PC-3 (cell line): ENCODE measurements around the gene KANK3. TPM values are rescaled to one million over a fixed set of nuclear protein-coding genes. Genes with fewer than 3 reads are reported as not detected.

ENCODE experiments used
- ATAC-seq: fragments of 200-7000 bp; cut with Tn5 transposase; 2 replicates; pipeline ENCODE4 v1.9.1; 2020; ENCODE audit warnings: mild to moderate bottlenecking, moderate library complexity
- BruUV-seq: library from RNA; stranded (reverse); fragments of 400-500 nt; replicated peaks from 2 replicates; lab custom pipeline; 2021; lab: Mats Ljungman, UMichigan
- CTCF ChIA-PET: fragments of 300-600 bp; sonication (Branson Sonifier 250); formaldehyde crosslinking; loops from one replicate; lab custom pipeline; 2022; ENCODE audit warnings: antibody characterized with exemption; lab: Charles Lee
- POLR2A ChIA-PET: fragments of 300-600 bp; sonication (Branson Sonifier 250); formaldehyde crosslinking; loops from one replicate; lab custom pipeline; 2022; ENCODE audit warnings: antibody characterized with exemption; ENCODE audit not compliant: unreplicated experiment; lab: Charles Lee
- DNase-seq: peaks from one replicate; pipeline ENCODE4 v3.0.0-alpha.2; 2015
- H2AFZ ChIP-seq: fragments of 300-600 bp; sonication (generic); 2 replicates; pipeline ENCODE4 v1.6.0; 2016; ENCODE audit warnings: antibody characterized with exemption, low read length
- H3F3A ChIP-seq: fragments of 300-600 bp; sonication (generic); one replicate; pipeline ENCODE4 v1.6.0; 2017; ENCODE audit warnings: antibody characterized with exemption, low read length, control low read depth, mild to moderate bottlenecking; ENCODE audit not compliant: unreplicated experiment
- H3K27ac ChIP-seq: fragments of 300-600 bp; sonication (generic); 2 replicates; pipeline ENCODE4 v1.5.1; 2016; ENCODE audit warnings: mild to moderate bottlenecking, low read length
- H3K27me3 ChIP-seq: fragments of 300-600 bp; sonication (generic); 2 replicates; pipeline ENCODE4 v1.6.1; 2016; ENCODE audit warnings: low read length, mixed read lengths
- H3K36me3 ChIP-seq: fragments of 300-600 bp; sonication (generic); 2 replicates; pipeline ENCODE4 v1.6.1; 2016; ENCODE audit warnings: low read depth, mixed run types, low read length, mixed read lengths
- H3K4me1 ChIP-seq: fragments of 300-600 bp; sonication (generic); 2 replicates; pipeline ENCODE4 v1.5.1; 2016; ENCODE audit warnings: low read length; ENCODE audit not compliant: insufficient read depth
- H3K4me2 ChIP-seq: fragments of 300-600 bp; sonication (generic); 2 replicates; pipeline ENCODE4 v1.6.0; 2016; ENCODE audit warnings: low read length
- H3K4me3 ChIP-seq: fragments of 300-600 bp; sonication (generic); 2 replicates; pipeline ENCODE4 v1.5.1; 2016; ENCODE audit warnings: mild to moderate bottlenecking, low read length, mixed read lengths
- H3K79me2 ChIP-seq: fragments of 300-600 bp; sonication (generic); 2 replicates; pipeline ENCODE4 v1.6.1; 2017; ENCODE audit warnings: low read length, mixed read lengths
- H3K9ac ChIP-seq: fragments of 300-600 bp; sonication (generic); 2 replicates; pipeline ENCODE4 v1.6.0; 2016; ENCODE audit warnings: mild to moderate bottlenecking, low read length
- H3K9me2 ChIP-seq: fragments of 300-600 bp; sonication (generic); replicated peaks from 2 replicates; pipeline ENCODE4 v1.6.1; 2016; ENCODE audit warnings: mixed run types, low read length, mixed read lengths
- H3K9me3 ChIP-seq: fragments of 300-600 bp; sonication (generic); 2 replicates; pipeline ENCODE4 v1.6.1; 2016; ENCODE audit warnings: low read length, mixed read lengths
- H4K20me1 ChIP-seq: fragments of 300-600 bp; sonication (generic); 2 replicates; pipeline ENCODE4 v1.6.1; 2016; ENCODE audit warnings: low read length, mixed read lengths
- CTCF ChIP-seq: fragments of 300-600 bp; sonication (generic); conservative IDR thresholded peaks from 2 replicates; pipeline ENCODE4 v1.5.1; 2017; ENCODE audit warnings: antibody characterized with exemption, low read depth, mild to moderate bottlenecking, low read length
- EZH2 ChIP-seq: fragments of 300-600 bp; sonication (generic); IDR thresholded peaks from one replicate; pipeline ENCODE4 v1.6.1; 2017; ENCODE audit warnings: antibody characterized with exemption, mild to moderate bottlenecking, low read length; ENCODE audit not compliant: unreplicated experiment
- EZH2phosphoT487 ChIP-seq: fragments of 300-600 bp; sonication (generic); IDR thresholded peaks from 2 replicates; pipeline ENCODE4 v1.6.1; 2018; ENCODE audit warnings: mild to moderate bottlenecking, antibody characterized with exemption, low read length, borderline replicate concordance
- intact Hi-C: fragments of 100-400 bp; cut with micrococcal nuclease; formaldehyde crosslinking; loops from 2 replicates; pipeline ENCODE4 v1.9.0; 2023
- total RNA-seq: library from RNA; depleted of rRNA; stranded (reverse); fragments of >200 nt; gene quantifications from 2 replicates; pipeline ENCODE4 v1.2.3, GENCODE V29; 2014

Gene KANK3
- total RNA-seq, 1 experiment from 2014 or later = 0.87 TPM

GRCh38 chr19:8337728-8338127, 5.3 kb downstream of the KANK3 start:
- Histone ChIP-seq H3K27ac (no peak overlapping the region), H2AFZ (no peak overlapping the region), H3K4me1 (peaks cover 13% of the 10 kb centered on the region; the same call in 1 of the 2 replicates), H3K9me2 (no peaks in the 10 kb centered on the region), H3K36me3 (no peaks in the 10 kb centered on the region), H3K9ac (no peak overlapping the region), H3K4me3 (no peak overlapping the region), H3K79me2 (no peaks in the 10 kb centered on the region), H4K20me1 (no peaks in the 10 kb centered on the region), H3K4me2 (no peak overlapping the region), H3K27me3 (peaks cover 22% of the 10 kb centered on the region), H3K9me3 (no peaks in the 10 kb centered on the region), H3F3A (no peaks in the 10 kb centered on the region)
- DNase-seq (no peak), ATAC-seq (no peak)
- ChIA-PET CTCF (no interaction called here), POLR2A (no interaction called here)
- TF ChIP-seq EZH2 (no peak), CTCF (no peak), EZH2phosphoT487 (no peak)
- no TSS peak for BruUV-seq
- intact Hi-C loops = no loop called here

- H3K79me2 ChIP-seq = no peaks in the 10 kb centered on the region
- no peaks in the 10 kb centered on the region for H3K9me2 ChIP-seq
- no peak overlapping the region for H3K9ac ChIP-seq
- H4K20me1 ChIP-seq = no peaks in the 10 kb centered on the region
- no peak for DNase-seq
- ChIA-PET CTCF (no interaction called here), POLR2A (no interaction called here)
- no peak for ATAC-seq
- H2AFZ ChIP-seq = no peak overlapping the region
- no peaks in the 10 kb centered on the region for H3K9me3 ChIP-seq
- no peak for TF ChIP-seq EZH2
- TF ChIP-seq EZH2phosphoT487 = no peak
- no peak for TF ChIP-seq CTCF
- no peaks in the 10 kb centered on the region for H3K36me3 ChIP-seq
- intact Hi-C loops = no loop called here
- H3F3A ChIP-seq = no peaks in the 10 kb centered on the region
- no peak overlapping the region for H3K4me3 ChIP-seq
- H3K27me3 ChIP-seq = peaks cover 22% of the 10 kb centered on the region
- H3K4me1 ChIP-seq = peaks cover 11% of the 10 kb centered on the region; the same call in 1 of the 2 replicates
- no peak overlapping the region for H3K4me2 ChIP-seq
- BruUV-seq = no TSS peak
- no peak overlapping the region for H3K27ac ChIP-seq
Measured at GRCh38 chr19:8336660-8337059, 6.4 kb downstream of the KANK3 start.

GRCh38 chr19:8336072-8336569, 6.9 kb downstream of the KANK3 start:
- TF ChIP-seq CTCF (no peak), EZH2phosphoT487 (no peak), EZH2 (no peak)
- ATAC-seq = no peak

More at GRCh38 chr19:8336072-8336569, 6.9 kb downstream of the KANK3 start:
- ChIA-PET CTCF (no interaction called here), POLR2A (no interaction called here)
- no peaks in the 10 kb centered on the region for H4K20me1 ChIP-seq
- H3K4me3 ChIP-seq = no peak overlapping the region
- H3K79me2 ChIP-seq = no peaks in the 10 kb centered on the region
- no peak overlapping the region for H3K9ac ChIP-seq
- H3K4me1 ChIP-seq = peaks cover 11% of the 10 kb centered on the region; the same call in 1 of the 2 replicates
- no peaks in the 10 kb centered on the region for H3F3A ChIP-seq
- intact Hi-C loops = no loop called here
- no peak overlapping the region for H3K27ac ChIP-seq
- no peak overlapping the region for H2AFZ ChIP-seq
- peaks cover 22% of the 10 kb centered on the region for H3K27me3 ChIP-seq
- no peaks in the 10 kb centered on the region for H3K9me3 ChIP-seq
- no peak for DNase-seq
- no peak overlapping the region for H3K4me2 ChIP-seq
- H3K9me2 ChIP-seq = no peaks in the 10 kb centered on the region
- no peaks in the 10 kb centered on the region for H3K36me3 ChIP-seq
- no TSS peak for BruUV-seq
